D721Med (cell line): ENCODE data around the gene TRMT10C.

Experiments
- DNase-seq: peaks from one replicate; pipeline ENCODE4 v3.0.0; 2011; ENCODE audit warnings: low spot score; ENCODE audit not compliant: insufficient read length
- FAIRE-seq: peaks from 2 replicates; lab custom pipeline; 2011; peaks lifted over from hg19 to GRCh38; lab: Jason Lieb, UNC
- TF ChIP-seq, protein P1 (sequence below): IDR thresholded peaks from 2 replicates; pipeline ENCODE4 v1.5.1; 2012; ENCODE audit warnings: mild to moderate bottlenecking, control low read depth; ENCODE audit not compliant: insufficient read depth; ENCODE audit errors: missing control alignments

The TRMT10C gene

DNA sequence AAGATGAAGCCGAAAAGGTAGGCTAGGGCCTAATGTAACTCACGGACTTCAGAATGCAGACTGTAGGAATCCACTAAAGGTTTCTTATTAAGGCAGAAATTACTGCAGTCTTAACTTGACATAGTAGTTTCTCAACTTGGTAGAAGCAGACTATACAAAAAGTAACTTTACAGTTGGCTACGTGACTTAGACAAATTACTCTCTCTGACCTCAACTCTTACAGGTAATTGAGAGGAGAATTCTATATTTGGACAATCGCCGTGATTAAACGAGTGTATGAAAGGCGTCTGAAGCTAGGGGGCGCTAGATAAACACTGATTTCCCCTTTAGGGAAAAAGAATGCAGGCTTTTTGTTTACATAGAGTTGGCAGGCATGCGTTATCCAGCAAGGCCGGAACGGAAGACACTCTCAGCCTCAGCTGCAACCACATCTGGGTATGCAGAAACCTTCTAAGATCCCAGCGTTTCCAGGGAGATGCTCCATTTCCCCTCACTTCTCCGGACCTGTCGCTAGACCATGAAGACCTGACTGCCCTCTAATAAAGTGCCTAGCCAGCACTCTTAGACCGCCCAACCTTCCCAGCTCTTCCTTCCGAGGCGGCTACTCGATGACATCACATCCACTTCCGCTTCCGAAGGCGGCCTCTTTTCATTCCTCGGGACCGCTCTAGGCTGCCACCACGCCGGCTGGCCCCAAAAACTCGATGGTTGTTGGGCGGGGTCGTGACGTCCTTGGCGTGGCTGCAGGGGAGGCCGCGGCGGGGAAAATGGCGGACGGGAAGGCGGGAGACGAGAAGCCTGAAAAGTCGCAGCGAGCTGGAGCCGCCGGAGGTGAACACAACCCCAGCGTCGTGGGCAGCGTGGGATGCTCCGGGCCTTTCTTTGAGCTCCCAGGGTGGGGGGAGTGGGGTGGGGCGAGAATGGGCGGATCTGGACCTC lies 12.1 kb downstream of the TRMT10C start, which contains the start of gene PCNP:
PCNP (plus strand) TSS at position 732 of the 939 bp plus-strand sequence; CDS start at position 768, 36 bp downstream.
- FAIRE-seq (no peak), DNase-seq (peak; percentile 22)
- TF ChIP-seq, protein P1, sequence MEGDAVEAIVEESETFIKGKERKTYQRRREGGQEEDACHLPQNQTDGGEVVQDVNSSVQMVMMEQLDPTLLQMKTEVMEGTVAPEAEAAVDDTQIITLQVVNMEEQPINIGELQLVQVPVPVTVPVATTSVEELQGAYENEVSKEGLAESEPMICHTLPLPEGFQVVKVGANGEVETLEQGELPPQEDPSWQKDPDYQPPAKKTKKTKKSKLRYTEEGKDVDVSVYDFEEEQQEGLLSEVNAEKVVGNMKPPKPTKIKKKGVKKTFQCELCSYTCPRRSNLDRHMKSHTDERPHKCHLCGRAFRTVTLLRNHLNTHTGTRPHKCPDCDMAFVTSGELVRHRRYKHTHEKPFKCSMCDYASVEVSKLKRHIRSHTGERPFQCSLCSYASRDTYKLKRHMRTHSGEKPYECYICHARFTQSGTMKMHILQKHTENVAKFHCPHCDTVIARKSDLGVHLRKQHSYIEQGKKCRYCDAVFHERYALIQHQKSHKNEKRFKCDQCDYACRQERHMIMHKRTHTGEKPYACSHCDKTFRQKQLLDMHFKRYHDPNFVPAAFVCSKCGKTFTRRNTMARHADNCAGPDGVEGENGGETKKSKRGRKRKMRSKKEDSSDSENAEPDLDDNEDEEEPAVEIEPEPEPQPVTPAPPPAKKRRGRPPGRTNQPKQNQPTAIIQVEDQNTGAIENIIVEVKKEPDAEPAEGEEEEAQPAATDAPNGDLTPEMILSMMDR = peak; percentile 82

DNA sequence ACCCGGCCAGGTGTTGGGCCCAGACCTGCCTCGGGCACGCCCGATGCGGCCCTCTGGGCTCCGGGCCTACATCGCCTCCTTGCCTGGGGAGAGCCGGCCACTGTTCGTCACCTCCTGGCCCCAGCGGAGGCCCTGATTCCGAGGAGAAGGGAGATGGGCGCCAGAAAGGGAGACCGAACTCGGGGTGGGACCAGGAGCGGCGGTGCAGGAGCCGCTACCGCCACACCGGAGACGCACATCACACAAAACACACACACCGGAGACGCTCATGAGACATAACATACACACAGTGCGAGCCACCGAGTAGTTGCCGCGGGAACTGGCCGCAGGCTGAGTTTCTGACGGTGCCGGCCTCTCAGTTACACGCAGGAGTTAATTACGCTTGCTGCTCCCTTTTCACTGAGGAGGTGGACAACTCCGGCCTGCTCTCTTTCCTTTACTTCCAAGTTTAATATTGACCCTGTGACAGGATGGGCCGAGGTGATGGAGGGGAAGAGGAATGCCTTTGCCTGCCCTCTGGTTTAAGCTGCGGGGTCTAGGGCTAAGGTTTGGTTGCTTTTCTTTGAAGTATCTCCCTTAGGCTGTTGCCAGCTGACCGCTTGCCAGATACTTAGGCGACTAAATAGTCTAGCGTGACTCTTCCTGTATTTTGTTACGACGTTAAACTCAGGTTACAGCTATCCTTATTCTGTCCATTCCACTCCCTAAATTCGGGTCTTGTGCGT lies 12.9 kb downstream of the TRMT10C start:
- FAIRE-seq (no peak), DNase-seq (no peak)
- TF ChIP-seq, protein P1 = no peak

- DNase-seq (no peak), FAIRE-seq (no peak)
- TF ChIP-seq, protein P1 = no peak
These were observed 15.6 kb downstream of the TRMT10C start for GRCh38 chr3:101577286-101577685.

GRCh38 chr3:101588616-101589015 lies 26.9 kb downstream of the TRMT10C start:
- DNase-seq = no peak

GRCh38 chr3:101591071-101591470 lies 29.4 kb downstream of the TRMT10C start:
- TF ChIP-seq, protein P1 = no peak
- no peak for FAIRE-seq
- no peak for DNase-seq

More at GRCh38 chr3:101588616-101589015, 26.9 kb downstream of the TRMT10C start:
- TF ChIP-seq, protein P1 = no peak
- no peak for FAIRE-seq

GRCh38 chr3:101602731-101603130 lies 41.1 kb downstream of the TRMT10C start:
- FAIRE-seq (no peak), DNase-seq (no peak)
- TF ChIP-seq, protein P1 = no peak
